ENCODE results near the gene CHML. TPM values are rescaled to one million over a fixed set of nuclear protein-coding genes. Genes with fewer than 3 reads are reported as not detected.

The CHML gene
- total and polyA plus RNA-seq, 10 of the 15 experiments (the other 5 are each of a cell fraction or from before 2014, with no cell fraction given): 2.0 to 15.5 (median 6.0) TPM

- Histone ChIP-seq H3K79me2 (ENCODE audit: control insufficient read depth, insufficient read depth, low read length) (no peaks in the 10 kb centered on the region), H3K27me3 (replicated peaks in 1 of 2; ENCODE audit: control insufficient read depth in 2 of 2, insufficient read depth in 2 of 2, low read length in 1 of 2) (no peaks in the 10 kb centered on the region), H3K36me3 (ENCODE audit: control insufficient read depth in 2 of 2, insufficient read depth in 2 of 2, low read length in 1 of 2) (no peaks in the 10 kb centered on the region), H3K4me3 (no peak overlapping the region), H3K4me1 (ENCODE audit: control insufficient read depth, insufficient read depth, low read length) (peaks cover 3% of the 10 kb centered on the region), H3K9me3 (replicated peaks; ENCODE audit: control insufficient read depth, insufficient read depth, low read length) (no peaks in the 10 kb centered on the region), H4K20me1 (ENCODE audit: control insufficient read depth, insufficient read depth) (no peaks in the 10 kb centered on the region), H2AFZ (ENCODE audit: control insufficient read depth, low read depth, low read length) (no peak overlapping the region), H3K27ac (ENCODE audit: control insufficient read depth, insufficient read depth) (no peak overlapping the region), H3K4me2 (ENCODE audit: control insufficient read depth, insufficient read depth) (no peak overlapping the region), H3K9ac (ENCODE audit: control insufficient read depth, insufficient read depth, low read length) (no peak overlapping the region)
- POLR2A ChIA-PET: no interaction called here
- SMC1A ChIA-PET (ENCODE audit: uncharacterized antibody, unreplicated experiment): interaction anchor here (1.5 to 1.6 kb wide), 2 partner anchors 11 to 13 kb away, joined by 3 to 4 read pairs; no protein-coding TSS in a partner anchor
- DNase-seq (ENCODE audit: low read depth, low spot score) (no peak), ATAC-seq (no peak), FAIRE-seq (no peak)
- no peak for TF ChIP-seq NRF1 (conservative IDR thresholded peaks at IDR 0.05; ENCODE audit: low read depth, low read length)
- no peak for TF ChIP-seq CUX1 (IDR thresholded peaks at IDR 0.05; ENCODE audit: insufficient replicate concordance, low read depth, low read length)
- TF ChIP-seq EP300 (IDR thresholded peaks at IDR 0.05; ENCODE audit: borderline replicate concordance in 1 of 2, control insufficient read depth in 1 of 2, low read depth in 2 of 2, low read length in 2 of 2): no peak
- no peak for TF ChIP-seq ETV6 (conservative IDR thresholded peaks at IDR 0.05 in 1 of 2, IDR thresholded peaks at IDR 0.05 in 1 of 2; ENCODE audit: borderline replicate concordance in 1 of 2, low read depth in 1 of 2)
- TF ChIP-seq TBL1XR1 (IDR thresholded peaks at IDR 0.05; ENCODE audit: low read depth, low read length): no peak
- CTCF ChIA-PET: interaction anchor here (1.9 to 2.2 kb wide), 2 partner anchors 8 to 14 kb away, joined by 4 to 11 read pairs; no protein-coding TSS in a partner anchor
- in situ Hi-C loops (cut with MboI) (loop anchor here (5.0 kb wide), 1 partner anchor 93 kb away; the partner anchor contains the start of gene KMO), intact Hi-C loops (cut with micrococcal nuclease; ENCODE audit: unreplicated experiment) (no loop called here)
- BruUV-seq (replicated peaks): no TSS peak
- RAD21 ChIA-PET (ENCODE audit: unreplicated experiment): interaction anchor here (3.0 kb wide), 1 partner anchor 14 kb away, joined by 23 read pairs; no protein-coding TSS in a partner anchor
- WGBS (ENCODE audit: insufficient coverage, insufficient replicate concordance, low lambda C conversion rate, missing lambda C conversion rate): 98% methylated on average over 2 of the region's 2 CpGs
These were observed 15.2 kb downstream of the CHML start for GRCh38 chr1:241624935-241625334.

Measured in GM12878 (cell line).